ENCODE results near the gene SEMA5B. TPM values are rescaled to one million over a fixed set of nuclear protein-coding genes. Genes with fewer than 3 reads are reported as not detected.

Gene SEMA5B
- total and polyA plus RNA-seq, 2 of the 4 experiments (the other 2 are of a cell fraction) = not detected

GRCh38 chr3:123046262-123047061 is 18.9 kb upstream of the SEMA5B start:
- no peak overlapping the region for H4K91ac ChIP-seq (ENCODE audit: insufficient read depth, low read depth, low read length)
- H2BK120ac ChIP-seq (ENCODE audit: low read depth, low read length) = no peak overlapping the region
- H3K9me1 ChIP-seq (ENCODE audit: insufficient read depth, low read length) = no peaks in the 10 kb centered on the region
- no peak overlapping the region for H2BK15ac ChIP-seq (ENCODE audit: low read depth, low read length)
- DNase-seq = no peak
- WGBS, 2 experiments (ENCODE audit: extremely low coverage in 2 of 2, insufficient read length in 1 of 2) = 42% methylated on average over 2 of the region's 10 CpGs; no CpG with 5 or more reads in 1 of the 2 experiments
- ChIA-PET POLR2A (ENCODE audit: unreplicated experiment) (no interaction called here), CTCF (no interaction called here)
- no peak for ATAC-seq (ENCODE audit: low read depth)
- no peak overlapping the region for H3K56ac ChIP-seq (ENCODE audit: extremely low read depth, insufficient read depth, low read length)
- H3K27me3 ChIP-seq (ENCODE audit: control insufficient read depth, insufficient read depth, low read length) = peaks cover 52% of the 10 kb centered on the region
- no peaks in the 10 kb centered on the region for H3K4me1 ChIP-seq (ENCODE audit: control insufficient read depth, insufficient read depth, low read length)
- intact Hi-C loops (cut with micrococcal nuclease) = no loop called here
- H4K20me1 ChIP-seq (ENCODE audit: insufficient read depth, low read length) = no peaks in the 10 kb centered on the region
- H4K8ac ChIP-seq (ENCODE audit: low read depth in 2 of 2, low read length in 2 of 2) = no peak overlapping the region
- dilution Hi-C loops (cut with HindIII; ENCODE audit: low sequenced_read_pairs, unreplicated experiment) = no loop called here
- H3K14ac ChIP-seq (replicated peaks; ENCODE audit: low read depth, low read length) = no peak overlapping the region
- H3K27ac ChIP-seq (ENCODE audit: insufficient read depth, low read length) = no peak overlapping the region
- H2BK20ac ChIP-seq (ENCODE audit: low read depth, low read length) = no peak overlapping the region
- in situ Hi-C loops (cut with MboI; ENCODE audit: low sequenced_read_pairs) = no loop called here
- no peak overlapping the region for H3K9ac ChIP-seq (ENCODE audit: low read depth, low read length)
- H2BK5ac ChIP-seq (ENCODE audit: low read depth, low read length, poor library complexity, severe bottlenecking) = no peak overlapping the region
- no peak overlapping the region for H3K4me3 ChIP-seq (ENCODE audit: insufficient read depth, low read depth, low read length)
- H3K79me1 ChIP-seq (ENCODE audit: low read depth in 1 of 2, low read length in 2 of 2) = no peaks in the 10 kb centered on the region
- H3K23ac ChIP-seq (ENCODE audit: low read depth, low read length) = no peak overlapping the region
- no peaks in the 10 kb centered on the region for H3K36me3 ChIP-seq (ENCODE audit: control insufficient read depth, insufficient read depth, low read length)
- H2AK5ac ChIP-seq (ENCODE audit: low read depth, low read length) = no peak overlapping the region
- H2AFZ ChIP-seq (replicated peaks; ENCODE audit: low read length, poor library complexity) = no peak overlapping the region
- BruUV-seq (replicated peaks) = no TSS peak
- H2AK9ac ChIP-seq (replicated peaks; ENCODE audit: low read depth, low read length, poor library complexity) = no peak overlapping the region
- H3K4me2 ChIP-seq (ENCODE audit: low read depth, low read length) = no peak overlapping the region
- no peak for TF ChIP-seq MXI1 (IDR thresholded peaks at IDR 0.05; ENCODE audit: borderline replicate concordance, low read depth, low read length)
- no peak for TF ChIP-seq BHLHE40 (IDR thresholded peaks at IDR 0.05; ENCODE audit: low read depth, low read length)
- TF ChIP-seq MAFK (IDR thresholded peaks at IDR 0.05; ENCODE audit: low read depth, low read length) = no peak
- no peak for TF ChIP-seq FOS (IDR thresholded peaks at IDR 0.05; ENCODE audit: low read depth, low read length)
- H3K9me3 ChIP-seq (ENCODE audit: control insufficient read depth, insufficient read depth, low read length) = no peaks in the 10 kb centered on the region
- no peak overlapping the region for H3K4ac ChIP-seq (ENCODE audit: low read depth, low read length)
- H3K18ac ChIP-seq (ENCODE audit: low read depth, low read length) = no peak overlapping the region
- H4K5ac ChIP-seq (ENCODE audit: low read depth, low read length) = no peak overlapping the region

Measured in IMR-90 (cell line).